GM13977 (cell line): Measurements from ENCODE around the gene COX4I1.

ENCODE experiments used
- DNase-seq: peaks from one replicate; pipeline ENCODE4 v3.0.0; 2012; ENCODE audit warnings: low spot score
- CTCF ChIP-seq: IDR thresholded peaks from 2 replicates; pipeline ENCODE4 v1.5.1; 2012; ENCODE audit warnings: mild to moderate bottlenecking, control low read depth; ENCODE audit not compliant: insufficient read depth; ENCODE audit errors: extremely low read depth, missing control alignments
- in situ Hi-C: fragments of 300-500 bp; cut with MboI; formaldehyde crosslinking; loops from one replicate; pipeline ENCODE4 v1.12.0; 2022; ENCODE audit warnings: low sequenced_read_pairs, low pct_unique_long_range_greater_than_20kb, mixed read lengths, inconsistent platforms; ENCODE audit not compliant: unreplicated experiment

COX4I1 gene

GRCh38 chr16:85784813-85785212 is 14.7 kb upstream of the COX4I1 start:
- no peak for TF ChIP-seq CTCF
- in situ Hi-C loops = no loop called here
- DNase-seq = no peak

- in situ Hi-C loops = no loop called here
- TF ChIP-seq CTCF = no peak
- no peak for DNase-seq
Observed at GRCh38 chr16:85785927-85786326, 13.6 kb upstream of the COX4I1 start.

GRCh38 chr16:85788819-85789218 is 10.7 kb upstream of the COX4I1 start:
- no peak for TF ChIP-seq CTCF
- no peak for DNase-seq
- in situ Hi-C loops = no loop called here

- no peak for DNase-seq
- no peak for TF ChIP-seq CTCF
- in situ Hi-C loops = no loop called here
Observed at GRCh38 chr16:85789773-85790172, 9.7 kb upstream of the COX4I1 start.

GRCh38 chr16:85793662-85794298 is 5.7 kb upstream of the COX4I1 start:
- in situ Hi-C loops = no loop called here
- no peak for DNase-seq
- TF ChIP-seq CTCF = no peak

- no peak for TF ChIP-seq CTCF
- in situ Hi-C loops = no loop called here
- DNase-seq = no peak
Observed at GRCh38 chr16:85794696-85795095, 4.8 kb upstream of the COX4I1 start.

GRCh38 chr16:85796152-85796551 is 3.3 kb upstream of the COX4I1 start:
- no peak for TF ChIP-seq CTCF
- in situ Hi-C loops = no loop called here
- no peak for DNase-seq
